Rectal smooth muscle tissue (tissue), 1 donor: ENCODE results near the gene LAGE3.

ENCODE experiments used
- H3K27ac ChIP-seq: one replicate; pipeline ENCODE4 v1.7.0; 2013; ENCODE audit warnings: low read depth, low read length, inconsistent platforms
- H3K27me3 ChIP-seq: one replicate; pipeline ENCODE4 v1.7.0; 2013; ENCODE audit warnings: low read length; ENCODE audit not compliant: control insufficient read depth, insufficient read depth
- H3K36me3 ChIP-seq: one replicate; pipeline ENCODE4 v1.7.0; 2013; ENCODE audit warnings: low read length; ENCODE audit not compliant: control insufficient read depth, insufficient read depth
- H3K4me1 ChIP-seq: one replicate; pipeline ENCODE4 v1.7.0; 2013; ENCODE audit warnings: low read length; ENCODE audit not compliant: control insufficient read depth, insufficient read depth
- H3K4me3 ChIP-seq: one replicate; pipeline ENCODE4 v1.7.0; 2013; ENCODE audit warnings: low read length
- H3K9ac ChIP-seq: one replicate; pipeline ENCODE4 v1.7.0; 2013; ENCODE audit warnings: low read length

LAGE3 gene

GRCh38 chrX:154469114-154469513 lies 10.0 kb downstream of the LAGE3 start:
- Histone ChIP-seq H3K27me3 (no peaks in the 10 kb centered on the region), H3K36me3 (peaks cover 4% of the 10 kb centered on the region), H3K9ac (no peak overlapping the region), H3K4me1 (no peaks in the 10 kb centered on the region), H3K4me3 (no peak overlapping the region), H3K27ac (no peak overlapping the region)

- Histone ChIP-seq H3K27ac (no peak overlapping the region), H3K9ac (no peak overlapping the region), H3K27me3 (no peaks in the 10 kb centered on the region), H3K36me3 (peaks cover 4% of the 10 kb centered on the region), H3K4me3 (no peak overlapping the region), H3K4me1 (no peaks in the 10 kb centered on the region)
Measured at GRCh38 chrX:154468217-154468616, 10.9 kb downstream of the LAGE3 start.

- peaks cover 4% of the 10 kb centered on the region for H3K36me3 ChIP-seq
- no peaks in the 10 kb centered on the region for H3K4me1 ChIP-seq
- no peak overlapping the region for H3K27ac ChIP-seq
- no peak overlapping the region for H3K9ac ChIP-seq
- H3K4me3 ChIP-seq: no peak overlapping the region
- peaks cover 2% of the 10 kb centered on the region for H3K27me3 ChIP-seq
Measured at GRCh38 chrX:154467556-154467955, 11.5 kb downstream of the LAGE3 start.

GRCh38 chrX:154466907-154467306 lies 12.2 kb downstream of the LAGE3 start:
- H3K27me3 ChIP-seq: peaks cover 3% of the 10 kb centered on the region
- no peaks in the 10 kb centered on the region for H3K4me1 ChIP-seq
- no peak overlapping the region for H3K4me3 ChIP-seq
- H3K27ac ChIP-seq: no peak overlapping the region
- no peak overlapping the region for H3K9ac ChIP-seq
- peaks cover 4% of the 10 kb centered on the region for H3K36me3 ChIP-seq

DNA sequence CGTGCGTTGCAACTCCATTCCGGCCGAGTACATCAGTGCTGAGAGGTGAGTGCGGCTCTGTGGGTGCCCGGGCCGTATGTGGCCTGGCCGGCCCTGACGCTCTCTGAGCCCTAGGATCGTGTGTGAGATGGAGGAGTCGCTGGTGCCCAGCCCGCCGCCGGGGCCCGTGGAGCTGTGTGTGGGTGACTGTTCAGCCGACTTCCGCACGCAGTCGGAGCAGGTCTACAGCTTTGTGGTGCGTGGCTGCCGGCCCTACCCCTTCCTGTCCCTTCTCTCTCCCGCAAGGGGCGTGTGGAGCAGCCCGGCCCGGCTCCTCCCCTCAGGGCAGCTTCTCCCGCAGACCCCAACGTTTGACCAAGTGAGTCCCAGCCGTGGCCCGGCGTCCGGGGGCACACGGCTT lies 13.0 kb downstream of the LAGE3 start:
- H3K36me3 ChIP-seq: peaks cover 4% of the 10 kb centered on the region
- no peaks in the 10 kb centered on the region for H3K4me1 ChIP-seq
- no peak overlapping the region for H3K9ac ChIP-seq
- H3K4me3 ChIP-seq: no peak overlapping the region
- H3K27ac ChIP-seq: no peak overlapping the region
- peaks cover 3% of the 10 kb centered on the region for H3K27me3 ChIP-seq

DNA sequence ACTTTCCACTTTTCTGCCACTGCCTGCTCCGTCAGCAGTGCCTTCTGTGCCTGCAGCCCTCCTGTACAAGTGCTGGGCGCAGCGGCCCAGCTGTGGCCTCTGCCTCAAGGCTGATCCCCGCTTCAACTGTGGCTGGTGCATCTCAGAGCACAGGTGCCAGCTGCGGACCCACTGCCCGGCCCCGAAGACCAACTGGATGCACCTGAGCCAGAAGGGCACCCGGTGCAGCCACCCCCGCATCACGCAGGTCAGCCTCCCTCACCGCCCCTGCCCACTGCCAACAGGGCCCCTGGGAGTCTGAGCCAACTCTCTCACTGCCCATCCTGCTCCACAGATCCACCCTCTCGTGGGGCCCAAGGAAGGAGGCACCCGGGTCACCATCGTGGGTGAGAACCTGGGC lies 13.5 kb downstream of the LAGE3 start:
- Histone ChIP-seq H3K9ac (no peak overlapping the region), H3K36me3 (peaks cover 4% of the 10 kb centered on the region), H3K27ac (no peak overlapping the region), H3K4me3 (no peak overlapping the region), H3K4me1 (no peaks in the 10 kb centered on the region), H3K27me3 (peaks cover 3% of the 10 kb centered on the region)

DNA sequence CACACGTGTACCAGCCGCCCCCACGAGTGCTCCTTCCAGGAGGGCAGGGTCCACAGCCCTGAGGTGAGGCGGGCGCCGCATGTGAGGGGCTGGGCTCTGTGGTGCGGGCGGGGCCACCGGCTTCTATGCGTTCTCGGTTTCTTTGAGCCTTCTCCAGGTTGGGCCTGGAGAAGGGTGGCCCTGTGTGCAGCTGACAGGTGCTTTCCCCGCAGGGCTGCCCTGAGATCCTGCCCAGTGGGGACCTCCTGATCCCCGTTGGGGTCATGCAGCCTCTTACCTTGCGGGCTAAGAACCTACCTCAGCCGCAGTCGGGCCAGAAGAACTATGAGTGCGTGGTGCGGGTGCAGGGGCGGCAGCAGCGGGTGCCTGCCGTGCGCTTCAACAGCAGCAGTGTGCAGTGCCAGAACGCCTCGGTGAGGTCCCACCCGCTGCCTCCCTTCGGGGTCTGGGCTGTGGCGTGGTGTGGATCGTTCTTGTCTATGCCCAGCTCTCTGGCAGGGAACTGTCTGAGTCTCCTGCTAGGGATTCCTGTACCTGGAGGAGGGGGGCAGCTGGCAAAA lies 14.2 kb downstream of the LAGE3 start:
- H3K4me1 ChIP-seq: no peaks in the 10 kb centered on the region
- no peak overlapping the region for H3K27ac ChIP-seq
- H3K36me3 ChIP-seq: peaks cover 4% of the 10 kb centered on the region
- H3K27me3 ChIP-seq: peaks cover 3% of the 10 kb centered on the region
- H3K9ac ChIP-seq: no peak overlapping the region
- no peak overlapping the region for H3K4me3 ChIP-seq

DNA sequence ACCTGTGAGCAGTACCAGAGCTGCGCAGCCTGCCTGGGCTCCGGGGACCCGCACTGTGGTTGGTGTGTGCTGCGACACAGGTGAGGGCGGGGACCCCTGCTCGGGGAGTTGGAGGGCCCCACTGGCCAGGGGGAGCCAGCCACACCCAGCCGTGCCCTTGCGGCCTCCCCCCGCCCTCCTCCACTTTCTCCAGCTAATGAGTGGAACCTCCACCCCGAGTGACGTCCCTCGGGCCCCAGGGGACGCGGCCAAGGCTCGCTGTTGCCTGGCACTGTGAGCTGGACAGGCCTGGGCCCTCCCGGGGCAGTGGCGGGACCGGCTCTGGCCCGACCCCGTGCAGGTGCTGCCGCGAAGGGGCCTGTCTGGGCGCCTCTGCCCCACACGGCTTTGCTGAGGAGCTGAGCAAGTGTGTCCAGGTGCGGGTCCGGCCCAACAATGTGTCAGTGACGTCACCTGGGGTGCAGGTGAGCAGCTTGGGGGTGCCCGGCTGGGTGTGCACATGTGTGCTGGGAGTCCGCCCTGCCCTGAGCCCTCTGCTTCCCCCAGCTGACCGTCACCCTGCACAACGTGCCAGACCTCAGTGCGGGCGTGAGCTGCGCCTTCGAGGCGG lies 15.4 kb downstream of the LAGE3 start:
- Histone ChIP-seq H3K27me3 (peaks cover 3% of the 10 kb centered on the region), H3K4me1 (no peaks in the 10 kb centered on the region), H3K4me3 (no peak overlapping the region), H3K9ac (no peak overlapping the region), H3K36me3 (peaks cover 4% of the 10 kb centered on the region), H3K27ac (no peak overlapping the region)

DNA sequence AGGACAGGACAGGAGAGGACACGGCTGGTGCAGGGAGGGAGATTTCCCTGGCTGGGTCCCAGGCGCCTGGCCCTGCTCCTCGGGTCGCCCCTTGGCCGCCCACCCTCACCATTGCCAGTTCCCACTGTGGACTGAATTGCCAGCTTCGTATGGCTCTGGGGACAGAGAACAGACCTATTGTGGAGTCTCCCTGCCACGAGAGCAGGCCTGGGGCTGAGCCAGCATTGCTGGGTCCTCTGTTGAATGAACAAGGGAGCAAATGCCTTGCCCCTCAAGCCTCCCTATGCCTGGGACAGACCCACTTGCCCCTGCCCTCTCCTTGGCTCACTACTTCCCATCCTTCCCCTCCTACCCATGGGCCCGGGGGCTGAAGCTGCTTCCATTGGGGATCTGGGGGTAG lies 16.7 kb downstream of the LAGE3 start:
- Histone ChIP-seq H3K36me3 (peaks cover 4% of the 10 kb centered on the region), H3K27ac (no peak overlapping the region), H3K4me3 (no peak overlapping the region), H3K27me3 (peaks cover 3% of the 10 kb centered on the region), H3K9ac (no peak overlapping the region), H3K4me1 (no peaks in the 10 kb centered on the region)

DNA sequence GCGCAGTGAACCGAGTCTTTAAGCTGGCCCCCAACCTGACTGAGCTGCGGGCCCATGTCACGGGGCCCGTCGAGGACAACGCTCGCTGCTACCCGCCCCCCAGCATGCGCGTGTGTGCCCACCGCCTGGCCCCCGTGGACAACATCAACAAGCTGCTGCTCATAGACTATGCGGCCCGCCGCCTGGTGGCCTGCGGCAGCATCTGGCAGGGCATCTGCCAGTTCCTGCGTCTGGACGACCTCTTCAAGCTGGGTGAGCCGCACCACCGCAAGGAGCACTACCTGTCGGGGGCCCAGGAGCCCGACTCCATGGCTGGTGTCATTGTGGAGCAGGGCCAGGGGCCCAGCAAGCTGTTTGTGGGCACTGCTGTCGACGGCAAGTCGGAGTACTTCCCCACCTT lies 18.8 kb downstream of the LAGE3 start:
- H3K9ac ChIP-seq: no peak overlapping the region
- no peaks in the 10 kb centered on the region for H3K36me3 ChIP-seq
- peaks cover 3% of the 10 kb centered on the region for H3K27me3 ChIP-seq
- no peak overlapping the region for H3K4me3 ChIP-seq
- no peak overlapping the region for H3K27ac ChIP-seq
- H3K4me1 ChIP-seq: no peaks in the 10 kb centered on the region

GRCh38 chrX:154459832-154460231 lies 19.2 kb downstream of the LAGE3 start:
- no peak overlapping the region for H3K9ac ChIP-seq
- no peaks in the 10 kb centered on the region for H3K4me1 ChIP-seq
- no peaks in the 10 kb centered on the region for H3K36me3 ChIP-seq
- no peak overlapping the region for H3K27ac ChIP-seq
- H3K27me3 ChIP-seq: peaks cover 3% of the 10 kb centered on the region
- H3K4me3 ChIP-seq: peak overlapping the region; percentile 63

DNA sequence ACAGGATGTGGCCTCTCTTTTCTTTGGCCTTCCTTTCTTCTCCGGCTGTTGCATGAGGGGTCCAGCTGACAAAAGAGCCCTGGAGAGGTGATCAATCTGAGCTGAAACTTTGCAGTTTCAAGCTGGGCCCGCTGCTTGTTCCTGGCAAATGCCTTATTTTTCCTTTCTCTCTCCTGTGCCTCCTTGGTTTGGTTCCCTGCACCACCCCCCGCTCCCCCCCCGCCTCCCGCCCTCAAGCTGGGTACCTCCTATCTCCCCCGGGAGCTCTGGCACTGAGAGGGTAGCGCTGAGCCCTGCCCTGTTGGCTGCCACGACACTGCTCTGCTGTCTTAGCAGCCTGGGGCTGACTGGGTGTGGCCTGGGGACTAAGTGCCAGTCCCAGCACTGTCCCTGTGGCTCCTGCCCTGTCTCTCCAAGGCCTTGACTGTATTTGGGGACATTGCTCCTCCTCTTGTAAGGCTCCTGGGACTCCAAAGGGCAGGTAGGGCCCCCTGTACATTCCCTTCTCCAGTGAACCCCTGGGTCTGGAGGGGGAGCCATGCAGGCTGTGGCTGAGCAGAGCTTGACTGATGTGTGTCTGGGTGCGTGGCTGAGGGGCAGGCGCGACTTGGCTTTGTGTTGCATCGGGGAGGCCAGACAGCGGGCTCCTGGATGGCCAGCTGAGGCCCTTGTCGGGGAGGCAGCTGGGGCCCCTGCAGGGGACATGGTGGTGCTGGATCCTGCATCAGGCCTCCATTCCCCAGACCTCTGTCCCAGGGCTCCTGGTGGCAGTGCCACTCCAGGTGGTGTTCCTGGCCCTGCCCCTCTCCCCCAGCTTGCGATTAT lies 19.9 kb downstream of the LAGE3 start:
- H3K27ac ChIP-seq: no peak overlapping the region
- no peaks in the 10 kb centered on the region for H3K4me1 ChIP-seq
- H3K9ac ChIP-seq: no peak overlapping the region
- peaks cover 3% of the 10 kb centered on the region for H3K27me3 ChIP-seq
- peak overlapping the region; percentile 71 for H3K4me3 ChIP-seq
- no peaks in the 10 kb centered on the region for H3K36me3 ChIP-seq
